Inflammatory macrophage treated with lipopolysaccharide for 1 hour (primary cell): Measurements from ENCODE around the gene PLA2G4C.
A peak's percentile ranks its signal among the peaks of the same experiment; 100 is the strongest.
"Not testable (repeated sequence)": the region's sequence is repeated elsewhere in the genome, so short reads cannot be mapped to it uniquely, and the experiment has no call there.

Experiments used
- DNase-seq, 2 donors: peaks; one replicate each; pipeline ENCODE4 v3.0.0-alpha.2; 2020 to 2022

The PLA2G4C gene

GRCh38 chr19:48108997-48109782, 1.4 kb downstream of the PLA2G4C start:
- DNase-seq = no peak

GRCh38 chr19:48103922-48104321, 6.7 kb downstream of the PLA2G4C start:
- DNase-seq = no peak

DNA sequence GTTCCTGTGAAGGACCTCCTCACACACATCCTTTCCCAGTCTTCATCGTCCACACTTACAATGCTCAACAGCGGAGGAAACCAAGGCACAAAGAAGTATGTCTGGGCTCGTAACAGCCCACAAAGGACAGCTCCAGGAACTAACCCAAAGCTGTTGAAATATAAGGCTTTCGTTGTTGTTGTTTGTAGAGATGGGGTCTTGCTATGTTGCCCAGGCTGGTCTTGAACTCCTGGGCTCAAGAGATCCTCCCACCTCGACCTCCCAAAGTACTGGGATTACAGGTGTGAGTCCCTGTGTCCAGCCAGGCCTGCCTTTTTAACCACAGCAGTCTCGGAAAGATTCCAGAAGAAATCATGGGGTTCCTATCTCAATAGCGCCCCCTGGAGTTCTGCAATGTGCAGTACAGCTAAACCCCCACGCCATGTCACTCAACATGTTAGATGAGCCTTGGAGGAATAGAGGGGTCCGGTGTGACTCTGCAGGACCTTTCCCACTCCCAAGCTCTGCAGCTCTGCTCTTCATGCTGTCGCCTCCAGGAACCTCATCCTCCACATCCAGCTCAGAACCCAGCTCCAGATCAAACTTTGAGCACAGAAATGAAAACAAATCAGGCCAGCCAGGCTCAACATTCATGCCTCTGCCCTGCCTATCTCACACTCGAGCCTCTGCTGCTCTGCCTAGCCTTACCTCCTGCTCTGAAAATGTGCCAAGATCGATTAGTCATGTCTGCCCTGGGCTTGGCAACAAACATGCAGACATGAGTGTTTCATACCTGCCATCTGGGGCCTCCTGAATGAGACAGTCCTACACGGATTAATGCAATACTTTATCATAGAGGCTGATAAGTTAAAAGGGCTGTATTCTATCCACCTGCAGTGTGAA, 7.5 kb downstream of the PLA2G4C start:
- DNase-seq = peak; percentile 14 to 77

GRCh38 chr19:48095612-48096175, 14.9 kb downstream of the PLA2G4C start:
- no peak for DNase-seq

GRCh38 chr19:48094855-48095203, 15.8 kb downstream of the PLA2G4C start:
- no peak for DNase-seq

GRCh38 chr19:48094129-48094854, 16.3 kb downstream of the PLA2G4C start:
- DNase-seq = no peak

DNA sequence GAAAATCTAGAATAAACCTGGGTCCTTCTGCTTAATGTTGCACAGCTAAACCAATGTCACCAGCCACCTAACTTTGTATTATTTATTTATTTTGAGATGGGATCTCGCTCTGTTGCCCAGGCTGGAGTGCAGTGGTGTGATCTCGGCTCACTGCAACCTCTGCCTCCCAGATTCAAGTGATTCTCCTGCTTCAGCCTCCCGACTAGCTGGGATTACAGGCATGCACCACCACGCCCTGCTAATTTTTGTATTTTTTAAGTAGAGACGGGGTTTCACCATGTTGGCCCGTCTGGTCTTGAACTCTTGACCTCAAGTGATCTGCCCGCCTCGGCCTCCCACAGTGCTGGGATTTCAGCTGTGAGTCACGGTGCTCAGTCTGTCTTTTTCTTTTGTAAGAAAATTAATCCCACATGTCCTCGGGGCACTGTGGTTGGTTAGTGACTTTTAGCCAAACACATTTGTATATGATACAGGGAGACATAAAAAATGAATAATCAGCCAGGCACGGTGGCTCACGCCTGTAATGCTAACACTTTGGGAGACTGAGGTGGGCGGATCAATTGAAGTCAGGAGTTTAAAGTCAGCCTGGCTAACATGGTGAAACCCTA, 19.4 kb downstream of the PLA2G4C start:
- not testable (repeated sequence) for DNase-seq

DNA sequence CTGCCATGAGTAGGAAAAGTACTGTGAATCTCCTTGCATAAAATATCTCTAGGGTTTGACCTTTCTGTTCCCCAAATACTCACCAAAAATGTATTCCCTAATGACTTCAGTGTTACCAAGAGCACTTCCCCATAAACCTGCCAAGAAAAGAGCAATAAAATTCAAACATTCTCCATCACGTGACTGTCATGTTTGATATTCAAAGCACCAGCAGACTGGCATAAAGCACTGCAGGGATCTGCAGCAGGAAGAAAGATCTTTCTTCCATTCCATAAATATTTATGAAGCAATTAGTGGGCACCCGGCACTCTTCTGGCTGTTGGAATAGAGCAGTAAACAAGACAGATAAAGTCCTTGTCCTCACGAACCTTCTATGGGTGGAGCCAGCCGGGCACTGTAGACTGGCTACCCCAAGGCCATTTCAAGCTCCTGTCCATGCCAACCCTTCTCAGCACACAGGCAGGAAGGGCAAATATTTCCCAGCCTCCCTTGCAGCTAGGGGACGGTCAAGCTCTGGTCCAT, 20.3 kb downstream of the PLA2G4C start:
- DNase-seq = no peak

- DNase-seq = not testable (repeated sequence)
Measured at GRCh38 chr19:48088991-48089390, 21.6 kb downstream of the PLA2G4C start.

DNA sequence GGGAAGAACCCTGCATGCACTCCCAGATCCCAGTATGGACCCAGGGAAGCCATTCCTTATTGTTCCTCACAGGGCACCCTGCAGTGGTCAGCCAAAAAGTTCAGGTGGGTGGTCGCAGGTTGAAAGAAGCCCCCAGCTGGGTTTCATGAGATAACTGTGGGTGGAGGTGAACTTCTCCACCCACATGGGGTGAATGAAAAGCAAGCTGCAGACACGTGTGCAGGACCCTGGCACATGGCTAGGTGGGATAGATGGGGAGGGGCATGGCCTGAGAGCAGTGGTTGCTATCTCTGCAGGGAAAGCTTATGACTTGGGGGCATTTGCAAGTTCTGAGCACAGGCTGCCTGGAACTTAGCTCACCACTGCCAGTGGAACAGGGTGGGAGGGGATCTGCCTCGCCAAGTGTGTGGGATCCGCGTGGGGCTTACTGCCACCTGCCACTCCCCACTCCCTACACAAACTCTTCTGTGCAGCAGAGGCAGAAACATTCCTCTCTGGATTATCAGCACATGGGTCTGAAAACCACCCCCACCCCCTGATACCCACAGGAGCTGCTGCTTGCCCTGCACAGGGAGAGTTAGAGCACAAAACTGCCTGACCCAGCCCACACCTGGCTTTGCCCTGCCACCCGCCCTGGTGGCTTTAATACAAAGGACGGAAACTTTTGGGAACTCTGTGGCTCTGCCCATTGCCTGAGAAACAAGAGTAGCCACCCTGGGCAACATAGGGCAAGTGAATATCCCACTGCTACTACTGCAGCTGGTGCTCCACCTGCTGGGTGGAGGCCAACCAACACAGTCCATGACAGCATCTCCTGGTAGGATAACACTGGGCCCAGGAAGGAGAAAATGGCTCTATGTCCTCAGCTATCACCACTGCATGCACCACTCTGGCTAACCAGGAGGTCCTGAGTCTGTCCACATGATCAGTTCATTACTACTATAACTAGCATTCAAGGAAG, 24.4 kb downstream of the PLA2G4C start:
- no peak for DNase-seq

DNA sequence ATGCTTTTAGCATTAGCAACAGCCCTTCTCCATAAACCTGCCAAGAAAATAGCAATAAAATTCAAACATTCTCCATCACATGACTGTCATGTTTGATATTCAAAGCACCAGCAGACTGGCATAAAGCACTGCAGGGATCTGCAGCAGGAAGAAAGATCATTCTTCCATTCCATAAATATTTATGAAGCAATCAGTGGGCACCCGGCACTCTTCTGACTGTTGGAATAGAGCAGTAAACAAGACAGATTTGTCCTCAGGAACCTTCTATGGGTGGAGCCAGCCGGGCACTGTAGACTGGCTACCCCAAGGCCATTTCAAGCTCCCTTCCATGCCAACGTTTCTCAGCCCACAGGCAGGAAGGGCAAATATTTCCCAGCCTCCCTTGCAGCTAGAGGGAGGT, 25.5 kb downstream of the PLA2G4C start:
- no peak for DNase-seq

DNA sequence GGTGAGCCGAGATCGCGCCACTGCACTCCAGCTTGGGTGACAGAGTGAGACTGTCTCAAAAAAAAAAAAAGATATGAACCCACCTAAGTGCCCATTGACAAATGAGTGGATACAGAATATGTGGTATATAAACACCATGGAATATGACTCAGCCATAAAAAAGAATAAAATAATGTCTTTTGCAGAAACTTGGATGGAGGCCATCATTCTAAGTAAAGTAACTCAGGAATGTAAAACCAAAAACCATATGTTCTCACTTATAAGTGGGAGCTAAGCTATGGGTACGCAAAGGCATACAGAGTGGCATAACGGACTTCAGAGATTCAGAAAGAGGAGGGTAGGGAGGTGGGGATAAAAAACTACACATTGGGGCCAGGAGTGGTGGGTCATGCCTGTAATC, 29.5 kb downstream of the PLA2G4C start:
- no peak for DNase-seq

DNA sequence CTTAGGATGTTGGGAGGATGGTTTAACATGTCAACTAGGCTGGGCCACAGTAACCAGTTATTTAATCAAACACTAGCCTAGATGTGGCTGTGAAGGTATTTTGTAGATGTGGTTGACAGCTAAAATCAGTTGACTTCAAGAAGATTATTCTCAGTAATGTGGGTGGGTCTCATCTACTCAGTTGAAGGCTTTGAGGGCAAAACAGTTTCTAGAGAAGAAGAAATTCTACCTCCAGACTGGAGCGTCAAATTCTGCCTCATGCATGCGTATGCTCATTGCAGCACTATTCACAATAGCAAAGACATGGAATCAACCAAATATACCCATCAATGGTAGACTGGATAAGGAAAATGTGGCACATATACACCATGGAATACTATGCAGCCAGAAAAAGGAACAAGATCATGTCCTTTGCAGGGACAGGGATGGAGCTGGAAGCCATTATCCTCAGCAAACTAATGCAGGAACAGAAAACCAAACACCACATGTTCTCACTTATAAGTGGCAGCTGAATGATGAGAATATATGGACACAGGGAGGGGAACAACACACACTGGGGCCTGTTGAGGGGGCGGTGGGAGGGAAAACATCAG, 40.3 kb downstream of the PLA2G4C start:
- DNase-seq = not testable (repeated sequence)

- DNase-seq = no peak
Measured at GRCh38 chr19:48069435-48069834, 41.2 kb downstream of the PLA2G4C start.

DNA sequence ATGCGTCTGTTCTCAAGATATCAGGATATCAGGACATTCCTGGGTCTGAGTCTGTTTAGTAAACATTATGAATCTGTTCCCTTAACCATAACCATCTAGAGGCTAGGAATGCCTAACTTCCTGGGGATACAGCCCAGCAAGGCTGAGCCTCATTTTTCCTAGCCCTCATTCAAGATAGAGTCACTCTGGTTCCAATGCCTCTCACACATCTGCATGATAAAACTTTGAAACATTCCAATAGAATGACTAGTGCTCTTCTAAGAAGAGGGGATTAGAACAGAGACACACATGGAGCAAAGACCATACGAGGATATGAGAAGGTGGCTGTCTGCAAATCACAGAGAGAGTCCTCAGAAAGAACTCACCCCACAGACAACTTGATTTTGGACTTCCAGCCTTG, 46.1 kb downstream of the PLA2G4C start:
- DNase-seq = no peak

DNA sequence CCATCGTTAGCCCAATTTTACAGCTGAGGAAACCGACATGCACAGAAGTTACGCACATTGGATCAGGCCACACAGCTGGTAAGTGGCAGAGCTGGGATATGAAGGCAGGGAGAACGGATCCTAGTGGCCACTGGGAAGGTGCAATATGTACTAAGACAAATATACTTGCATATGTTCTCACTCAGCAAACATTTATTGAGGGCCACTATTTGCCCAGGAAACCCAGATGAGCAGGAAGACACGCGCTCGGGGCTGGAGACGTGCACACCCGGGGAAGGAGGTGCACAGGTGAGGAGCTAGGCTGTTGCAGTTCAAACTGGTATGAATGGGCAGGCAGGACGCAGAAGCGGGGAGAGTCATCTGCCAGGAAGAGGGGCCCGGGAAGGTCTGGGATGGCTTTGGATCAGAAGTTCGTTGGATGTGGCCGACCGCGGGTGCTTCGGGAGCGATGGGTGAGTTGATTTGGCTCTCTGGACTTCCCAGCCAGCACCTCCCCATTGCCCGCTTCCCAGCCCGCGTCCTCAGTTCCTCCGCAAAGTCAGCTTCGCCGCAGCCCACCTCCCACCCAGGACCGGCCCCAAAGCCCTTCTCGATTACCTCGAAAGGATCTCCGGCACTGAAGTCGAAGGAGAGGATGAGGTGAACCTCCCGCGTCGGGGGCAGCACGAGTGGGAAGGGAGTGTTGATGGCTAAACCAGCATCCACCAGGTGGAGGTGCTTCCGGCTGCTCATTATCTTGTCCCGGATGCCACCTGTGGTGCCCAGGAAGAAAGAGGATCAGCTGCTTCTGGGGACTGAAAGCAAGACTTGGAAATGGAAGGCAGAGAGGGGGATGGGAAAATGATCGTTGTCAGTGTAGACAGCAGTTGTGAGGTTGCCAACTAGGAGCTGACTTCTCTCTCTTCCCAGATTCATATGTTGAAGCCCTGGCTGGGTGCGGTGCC, 48.9 kb downstream of the PLA2G4C start:
- DNase-seq = no peak

- DNase-seq = no peak
Measured at GRCh38 chr19:48060381-48060780, 50.2 kb downstream of the PLA2G4C start.

DNA sequence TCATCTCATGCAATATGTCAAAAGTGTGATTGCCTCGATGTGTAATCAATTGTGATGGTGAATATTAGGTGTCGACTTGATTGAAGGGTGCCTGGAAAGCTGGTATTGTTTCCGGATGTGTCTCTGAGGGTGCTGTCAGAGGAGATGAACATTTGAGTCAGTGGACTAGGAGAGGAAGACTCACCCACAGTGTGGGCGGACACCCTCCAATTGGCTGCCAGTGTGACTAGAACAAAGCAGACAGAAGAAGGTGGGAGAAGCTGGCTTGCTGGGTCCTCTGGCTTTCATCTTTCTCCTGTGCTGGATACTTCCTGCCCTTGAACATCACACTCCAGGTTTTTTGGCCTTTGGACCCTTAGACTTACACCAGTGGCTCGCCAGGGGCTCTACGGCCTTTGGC, 51.3 kb downstream of the PLA2G4C start:
- DNase-seq = no peak

GRCh38 chr19:48053856-48054255, 56.8 kb downstream of the PLA2G4C start:
- DNase-seq = no peak

GRCh38 chr19:48053076-48053475, 57.5 kb downstream of the PLA2G4C start:
- DNase-seq = no peak
